ENCODE data around the gene KCTD21. TPM values are rescaled to one million over a fixed set of nuclear protein-coding genes. Genes with fewer than 3 reads are reported as not detected.

KCTD21 gene
- total and polyA plus RNA-seq, 10 of the 15 experiments (the other 5 are each of a cell fraction or from before 2014, with no cell fraction given) = 0.63 to 5.4 (median 3.6) TPM

DNA sequence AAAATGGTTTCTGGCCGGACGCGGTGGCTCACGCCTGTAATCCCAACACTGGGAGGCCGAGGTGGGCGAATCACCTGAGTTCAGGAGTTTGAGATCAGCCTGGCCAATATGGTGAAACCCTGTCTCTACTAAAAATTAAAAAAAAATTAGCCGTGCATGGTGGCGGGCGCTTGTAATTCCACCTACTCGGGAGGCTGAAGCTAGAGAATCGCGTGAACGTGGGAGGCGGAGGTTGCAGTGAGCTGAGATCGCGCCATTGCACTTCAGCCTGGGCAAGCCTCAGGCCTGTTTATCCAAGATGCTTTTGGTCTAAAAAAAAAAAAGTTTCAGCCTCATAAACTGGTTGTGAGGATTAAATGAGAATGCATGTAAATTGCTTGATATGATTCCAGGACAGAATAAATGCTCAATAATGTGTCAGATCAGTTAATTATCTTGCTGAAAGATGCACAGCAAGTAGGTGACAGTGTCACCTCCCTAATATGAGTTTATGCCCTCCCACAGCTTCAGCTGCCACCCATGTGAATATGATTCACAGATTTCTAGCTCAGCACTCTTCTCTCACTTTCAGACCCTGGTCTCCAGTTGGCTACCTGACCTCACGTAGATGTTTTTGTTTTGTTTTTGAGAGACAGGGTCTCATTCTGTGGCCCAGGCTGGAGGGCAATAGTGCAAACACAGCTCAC, 47.9 kb downstream of the KCTD21 start:
- peak overlapping the region; percentile 79 for H3K9ac ChIP-seq (ENCODE audit: control insufficient read depth, insufficient read depth, low read length)
- DNase-seq (ENCODE audit: low read depth, low spot score) = no peak

More for the DNA sequence above, 47.9 kb downstream of the KCTD21 start:
- in situ Hi-C loops (cut with MboI) = no loop called here
- H3K36me3 ChIP-seq (ENCODE audit: control insufficient read depth in 2 of 2, insufficient read depth in 2 of 2, low read length in 1 of 2) = peaks cover 0 to 4% of the 10 kb centered on the region in 2 experiments; a peak in 1 of 4 replicates
- no TSS peak for BruUV-seq (replicated peaks)
- H3K27ac ChIP-seq (ENCODE audit: control insufficient read depth, insufficient read depth) = no peak overlapping the region
- H3K4me3 ChIP-seq = peak overlapping the region; percentile 31; the same call in 1 of the 2 replicates
- no peak overlapping the region for H2AFZ ChIP-seq (ENCODE audit: control insufficient read depth, low read depth, low read length)
- peaks cover 31% of the 10 kb centered on the region for H3K79me2 ChIP-seq (ENCODE audit: control insufficient read depth, insufficient read depth, low read length)
- peaks cover 11% of the 10 kb centered on the region for H3K4me1 ChIP-seq (ENCODE audit: control insufficient read depth, insufficient read depth, low read length)
- ChIA-PET SMC1A (ENCODE audit: uncharacterized antibody, unreplicated experiment) (interaction anchor here (1.0 to 3.8 kb wide), 5 partner anchors 10 to 392 kb away, joined by 3 to 21 read pairs (median 6); partner anchors contain the start of genes KCTD21, NDUFC2 and USP35), RAD21 (ENCODE audit: unreplicated experiment) (interaction anchor here (0.6 to 1.9 kb wide), 3 partner anchors 48 to 62 kb away, joined by 3 to 8 read pairs (median 5); partner anchors contain the start of genes KCTD21, NDUFC2 and USP35), CTCF (interaction anchor here (0.7 to 1.9 kb wide), 4 partner anchors 9 to 424 kb away, joined by 3 to 6 read pairs (median 3); no protein-coding TSS in a partner anchor), POLR2A (interaction anchor here (1.7 to 2.2 kb wide), 3 partner anchors 45 to 61 kb away, joined by 3 to 8 read pairs (median 7); partner anchors contain the start of genes KCTD21, NDUFC2 and USP35)
- no peaks in the 10 kb centered on the region for H3K27me3 ChIP-seq (replicated peaks in 1 of 2; ENCODE audit: control insufficient read depth in 2 of 2, insufficient read depth in 2 of 2, low read length in 1 of 2)
- H3K9me3 ChIP-seq (replicated peaks; ENCODE audit: control insufficient read depth, insufficient read depth, low read length) = no peaks in the 10 kb centered on the region; the same call in 2 of the 3 replicates
- ATAC-seq = no peak
- FAIRE-seq = no peak
- H4K20me1 ChIP-seq (ENCODE audit: control insufficient read depth, insufficient read depth) = no peaks in the 10 kb centered on the region
- H3K4me2 ChIP-seq (ENCODE audit: control insufficient read depth, insufficient read depth) = peak overlapping the region; percentile 75
- intact Hi-C loops (cut with micrococcal nuclease; ENCODE audit: unreplicated experiment) = no loop called here
- TF ChIP-seq MLLT1 (IDR thresholded peaks at IDR 0.05) = peak; percentile 63; the same call in 1 of the 2 replicates
- TF ChIP-seq, protein P1, sequence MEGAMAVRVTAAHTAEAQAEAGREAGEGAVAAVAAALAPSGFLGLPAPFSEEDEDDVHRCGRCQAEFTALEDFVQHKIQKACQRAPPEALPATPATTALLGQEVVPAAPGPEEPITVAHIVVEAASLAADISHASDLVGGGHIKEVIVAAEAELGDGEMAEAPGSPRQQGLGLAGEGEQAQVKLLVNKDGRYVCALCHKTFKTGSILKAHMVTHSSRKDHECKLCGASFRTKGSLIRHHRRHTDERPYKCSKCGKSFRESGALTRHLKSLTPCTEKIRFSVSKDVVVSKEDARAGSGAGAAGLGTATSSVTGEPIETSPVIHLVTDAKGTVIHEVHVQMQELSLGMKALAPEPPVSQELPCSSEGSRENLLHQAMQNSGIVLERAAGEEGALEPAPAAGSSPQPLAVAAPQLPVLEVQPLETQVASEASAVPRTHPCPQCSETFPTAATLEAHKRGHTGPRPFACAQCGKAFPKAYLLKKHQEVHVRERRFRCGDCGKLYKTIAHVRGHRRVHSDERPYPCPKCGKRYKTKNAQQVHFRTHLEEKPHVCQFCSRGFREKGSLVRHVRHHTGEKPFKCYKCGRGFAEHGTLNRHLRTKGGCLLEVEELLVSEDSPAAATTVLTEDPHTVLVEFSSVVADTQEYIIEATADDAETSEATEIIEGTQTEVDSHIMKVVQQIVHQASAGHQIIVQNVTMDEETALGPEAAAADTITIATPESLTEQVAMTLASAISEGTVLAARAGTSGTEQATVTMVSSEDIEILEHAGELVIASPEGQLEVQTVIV (IDR thresholded peaks at IDR 0.05; ENCODE audit: borderline replicate concordance, partially characterized antibody) = no peak
- WGBS (ENCODE audit: insufficient coverage, insufficient replicate concordance, low lambda C conversion rate, missing lambda C conversion rate) = 88% methylated on average over 17 of the region's 17 CpGs

Measured in GM12878 (cell line).